ENCODE results near the gene BDH2. TPM values are rescaled to one million over a fixed set of nuclear protein-coding genes. Genes with fewer than 3 reads are reported as not detected.
A peak's percentile ranks its signal among the peaks of the same experiment; 100 is the strongest.

The BDH2 gene
- total RNA-seq, 1 experiment from 2014 or later, result 10.1 TPM

DNA sequence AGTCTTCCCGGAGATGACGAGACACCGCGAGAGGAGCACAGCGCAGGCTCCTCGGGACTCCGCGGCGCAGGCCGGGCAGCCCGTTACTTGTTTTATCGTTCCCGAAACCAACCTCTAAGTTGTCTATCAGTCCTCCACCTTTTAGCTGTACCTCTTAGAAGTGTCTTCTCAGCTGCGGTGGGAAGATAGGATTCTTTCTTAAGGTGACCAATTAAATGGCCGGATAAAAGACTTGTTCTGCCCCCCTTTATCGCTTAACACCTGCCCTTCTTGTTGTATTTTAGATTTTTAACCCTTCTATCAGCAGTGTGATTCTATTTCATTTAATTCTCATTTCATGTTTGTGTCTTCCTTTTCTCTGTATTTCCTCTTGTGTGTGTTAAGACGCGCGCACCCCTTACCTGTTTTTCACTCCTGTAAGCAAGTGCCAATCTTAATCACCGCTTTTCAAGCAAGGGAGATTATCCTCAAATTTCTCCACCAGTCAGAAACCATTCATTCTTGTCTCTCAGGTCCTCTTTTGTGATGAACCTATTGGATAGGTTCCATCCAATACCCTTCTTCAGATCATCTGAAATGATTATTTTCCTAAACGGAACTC is 22.8 kb downstream of the BDH2 start, which contains the start of gene SLC9B2:
SLC9B2 (minus strand) TSS at position 15 of the 601 bp plus-strand sequence. CDS start 9,211 bp downstream, outside the sequence.
- Histone ChIP-seq H3K27me3 (ENCODE audit: insufficient read depth, low read depth) (no peaks in the 10 kb centered on the region), H3K4me3 (peak within 1 kb of the TSS; percentile 82), H3F3A (ENCODE audit: insufficient read depth, low read depth) (no peaks in the 10 kb centered on the region), H3K9me3 (ENCODE audit: insufficient read depth, low read depth) (no peaks in the 10 kb centered on the region), H3K9me2 (ENCODE audit: insufficient read depth) (no peaks in the 10 kb centered on the region), H3K4me2 (peak within 1 kb of the TSS; percentile 85), H4K20me1 (ENCODE audit: insufficient read depth) (no peaks in the 10 kb centered on the region), H3K27ac (peak within 1 kb of the TSS; percentile 51), H2AFZ (peak within 1 kb of the TSS; percentile 91), H3K4me1 (replicated peaks; ENCODE audit: insufficient read depth) (peaks cover 21% of the 10 kb centered on the region), H3K79me2 (ENCODE audit: low read depth) (peaks cover 15% of the 10 kb centered on the region), H3K36me3 (ENCODE audit: low read depth) (no peaks in the 10 kb centered on the region)
- intact Hi-C loops (cut with micrococcal nuclease; ENCODE audit: unreplicated experiment), result no loop called here
- POLR2A ChIA-PET (ENCODE audit: unreplicated experiment), result interaction anchor here (0.5 kb wide), 1 partner anchor 340 kb away, joined by 3 read pairs; no protein-coding TSS in a partner anchor
- no TSS peak for BruUV-seq (replicated peaks)
- no peak for DNase-seq
- CTCF ChIA-PET, result interaction anchor here (0.5 kb wide), 1 partner anchor 14 kb away, joined by 4 read pairs; no protein-coding TSS in a partner anchor
- TF ChIP-seq, protein P1, sequence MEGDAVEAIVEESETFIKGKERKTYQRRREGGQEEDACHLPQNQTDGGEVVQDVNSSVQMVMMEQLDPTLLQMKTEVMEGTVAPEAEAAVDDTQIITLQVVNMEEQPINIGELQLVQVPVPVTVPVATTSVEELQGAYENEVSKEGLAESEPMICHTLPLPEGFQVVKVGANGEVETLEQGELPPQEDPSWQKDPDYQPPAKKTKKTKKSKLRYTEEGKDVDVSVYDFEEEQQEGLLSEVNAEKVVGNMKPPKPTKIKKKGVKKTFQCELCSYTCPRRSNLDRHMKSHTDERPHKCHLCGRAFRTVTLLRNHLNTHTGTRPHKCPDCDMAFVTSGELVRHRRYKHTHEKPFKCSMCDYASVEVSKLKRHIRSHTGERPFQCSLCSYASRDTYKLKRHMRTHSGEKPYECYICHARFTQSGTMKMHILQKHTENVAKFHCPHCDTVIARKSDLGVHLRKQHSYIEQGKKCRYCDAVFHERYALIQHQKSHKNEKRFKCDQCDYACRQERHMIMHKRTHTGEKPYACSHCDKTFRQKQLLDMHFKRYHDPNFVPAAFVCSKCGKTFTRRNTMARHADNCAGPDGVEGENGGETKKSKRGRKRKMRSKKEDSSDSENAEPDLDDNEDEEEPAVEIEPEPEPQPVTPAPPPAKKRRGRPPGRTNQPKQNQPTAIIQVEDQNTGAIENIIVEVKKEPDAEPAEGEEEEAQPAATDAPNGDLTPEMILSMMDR (conservative IDR thresholded peaks at IDR 0.05), result no peak
- TF ChIP-seq EZH2 (IDR thresholded peaks at IDR 0.05; ENCODE audit: low read depth), result no peak

DNA sequence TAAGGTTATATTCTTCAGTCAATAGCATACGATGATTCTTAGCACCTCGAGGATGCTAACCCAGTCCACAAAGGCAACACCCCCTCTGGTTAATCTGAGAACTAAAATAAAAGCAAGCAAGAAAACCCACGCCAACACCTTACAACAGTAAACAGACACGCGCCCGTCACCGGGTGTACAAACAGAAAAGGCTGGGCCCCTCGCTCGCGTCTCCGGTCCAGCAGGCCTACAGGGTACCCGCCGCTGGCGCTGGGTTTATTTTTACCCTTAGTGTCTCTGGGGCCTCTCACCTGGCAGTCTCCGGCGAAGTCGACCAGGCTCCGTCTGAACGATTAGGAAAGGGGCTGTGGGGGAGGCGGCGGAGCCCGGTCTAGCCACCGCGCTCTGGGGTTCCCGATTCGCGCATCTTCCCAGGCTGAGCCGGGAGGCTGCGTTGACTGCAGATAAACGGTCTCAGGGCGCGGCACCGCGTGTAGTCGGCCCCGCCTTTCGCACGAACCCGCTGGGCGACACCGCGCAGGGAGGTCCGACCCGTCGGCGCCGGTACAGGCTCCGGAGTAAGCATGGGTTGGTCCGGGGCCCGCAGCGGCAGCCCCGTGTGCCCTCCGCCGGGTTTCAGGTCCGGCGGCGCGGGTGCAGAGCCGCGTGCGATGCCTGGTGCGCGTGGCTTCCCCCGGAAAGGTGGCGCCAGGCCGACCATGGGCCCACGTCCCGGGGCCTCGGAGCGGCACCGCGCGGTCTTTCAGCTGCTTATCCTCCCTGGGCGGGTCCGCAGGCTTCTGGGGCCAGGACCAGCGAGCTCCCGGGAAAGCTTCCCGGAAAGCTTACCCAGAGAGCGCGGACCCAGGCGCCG is 23.5 kb downstream of the BDH2 start:
- no peaks in the 10 kb centered on the region for H3K36me3 ChIP-seq (ENCODE audit: low read depth)
- peak overlapping the region; percentile 51 for H3K27ac ChIP-seq
- H3K79me2 ChIP-seq (ENCODE audit: low read depth), result peaks cover 15% of the 10 kb centered on the region
- DNase-seq, result peak in 1 of 2 experiments; percentile 34
- no peaks in the 10 kb centered on the region for H3F3A ChIP-seq (ENCODE audit: insufficient read depth, low read depth)
- ChIA-PET CTCF (no interaction called here), POLR2A (ENCODE audit: unreplicated experiment) (interaction anchor here (0.5 kb wide), 2 partner anchors 213 to 339 kb away, joined by 3 read pairs; no protein-coding TSS in a partner anchor)
- peaks cover 21% of the 10 kb centered on the region for H3K4me1 ChIP-seq (replicated peaks; ENCODE audit: insufficient read depth)
- H3K4me3 ChIP-seq, result peak overlapping the region; percentile 82
- H2AFZ ChIP-seq, result peak overlapping the region; percentile 91
- TSS peak; percentile 40 for BruUV-seq (replicated peaks)
- intact Hi-C loops (cut with micrococcal nuclease; ENCODE audit: unreplicated experiment), result no loop called here
- peak overlapping the region; percentile 85 for H3K4me2 ChIP-seq
- no peaks in the 10 kb centered on the region for H3K27me3 ChIP-seq (ENCODE audit: insufficient read depth, low read depth)
- H3K9me3 ChIP-seq (ENCODE audit: insufficient read depth, low read depth), result no peaks in the 10 kb centered on the region
- H4K20me1 ChIP-seq (ENCODE audit: insufficient read depth), result no peaks in the 10 kb centered on the region
- H3K9me2 ChIP-seq (ENCODE audit: insufficient read depth), result no peaks in the 10 kb centered on the region
- TF ChIP-seq, protein P1 (conservative IDR thresholded peaks at IDR 0.05), result no peak
- no peak for TF ChIP-seq EZH2 (IDR thresholded peaks at IDR 0.05; ENCODE audit: low read depth)

DNA sequence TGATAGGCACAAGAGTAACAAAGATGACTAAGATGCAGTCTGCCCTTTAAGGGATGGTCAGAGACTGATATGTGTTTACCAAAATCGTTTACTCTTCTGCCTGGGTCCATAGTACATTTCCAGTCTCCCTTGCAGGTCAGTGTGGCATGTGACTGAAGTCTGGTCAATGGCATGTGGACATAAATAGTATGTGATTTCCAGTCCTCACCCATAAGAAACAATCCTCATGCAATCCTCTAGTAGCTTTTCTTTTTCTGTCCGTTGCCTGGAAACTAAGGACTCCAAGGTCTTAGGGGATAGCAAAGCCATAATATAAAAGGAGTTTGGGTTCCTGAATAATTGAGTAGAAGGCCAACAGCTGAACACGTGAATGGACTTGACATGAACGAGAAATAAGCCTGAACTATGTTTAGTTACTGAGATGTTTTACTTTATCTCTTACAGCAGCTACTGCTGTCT is 24.2 kb downstream of the BDH2 start:
- no peaks in the 10 kb centered on the region for H3K9me2 ChIP-seq (ENCODE audit: insufficient read depth)
- H3K27ac ChIP-seq, result peak overlapping the region; percentile 51
- H3K9me3 ChIP-seq (ENCODE audit: insufficient read depth, low read depth), result no peaks in the 10 kb centered on the region
- H3K4me3 ChIP-seq, result peak overlapping the region; percentile 82
- peak overlapping the region; percentile 91 for H2AFZ ChIP-seq
- no peaks in the 10 kb centered on the region for H3F3A ChIP-seq (ENCODE audit: insufficient read depth, low read depth)
- BruUV-seq (replicated peaks), result no TSS peak
- POLR2A ChIA-PET (ENCODE audit: unreplicated experiment), result interaction anchor here (0.5 kb wide), 1 partner anchor 214 kb away, joined by 3 read pairs; no protein-coding TSS in a partner anchor
- DNase-seq, result peak in 1 of 2 experiments; percentile 34
- intact Hi-C loops (cut with micrococcal nuclease; ENCODE audit: unreplicated experiment), result no loop called here
- peaks cover 15% of the 10 kb centered on the region for H3K79me2 ChIP-seq (ENCODE audit: low read depth)
- no peaks in the 10 kb centered on the region for H4K20me1 ChIP-seq (ENCODE audit: insufficient read depth)
- peak overlapping the region; percentile 85 for H3K4me2 ChIP-seq
- TF ChIP-seq, protein P1 (conservative IDR thresholded peaks at IDR 0.05), result no peak
- TF ChIP-seq EZH2 (IDR thresholded peaks at IDR 0.05; ENCODE audit: low read depth), result no peak
- no peaks in the 10 kb centered on the region for H3K27me3 ChIP-seq (ENCODE audit: insufficient read depth, low read depth)
- H3K36me3 ChIP-seq (ENCODE audit: low read depth), result no peaks in the 10 kb centered on the region
- CTCF ChIA-PET, result no interaction called here
- H3K4me1 ChIP-seq (replicated peaks; ENCODE audit: insufficient read depth), result peaks cover 21% of the 10 kb centered on the region
